Mesothelial cell of epicardium (in vitro differentiated cells): Measurements from ENCODE around the gene ST3GAL3. TPM values are rescaled to one million over a fixed set of nuclear protein-coding genes. Genes with fewer than 3 reads are reported as not detected.
A peak's percentile ranks its signal among the peaks of the same experiment; 100 is the strongest.

Experiments used
- DNase-seq, 2 experiments: peaks; one replicate each; pipeline ENCODE4 v3.0.0; 2021; ENCODE audit warnings: low spot score in 2 of 2; ENCODE audit not compliant: unreplicated experiment in 2 of 2
- H3K27ac Mint-ChIP-seq: 2 replicates; pipeline ENCODE4 v1.8.0; 2021; ENCODE audit warnings: mixed read lengths
- H3K27me3 Mint-ChIP-seq: 2 replicates; pipeline ENCODE4 v1.8.0; 2021; ENCODE audit warnings: low read depth, mixed read lengths
- H3K36me3 Mint-ChIP-seq: 2 replicates; pipeline ENCODE4 v1.8.0; 2021; ENCODE audit warnings: mixed read lengths
- H3K4me1 Mint-ChIP-seq: 2 replicates; pipeline ENCODE4 v1.8.0; 2021; ENCODE audit warnings: mixed read lengths
- H3K4me3 Mint-ChIP-seq: 2 replicates; pipeline ENCODE4 v1.8.0; 2021; ENCODE audit warnings: mild to moderate bottlenecking, moderate library complexity, mixed read lengths
- H3K9me3 Mint-ChIP-seq: 2 replicates; pipeline ENCODE4 v1.8.0; 2021; ENCODE audit warnings: mixed read lengths
- CTCF ChIP-seq: fragments of 200-600 bp; sonication (generic); IDR thresholded peaks from one replicate; pipeline ENCODE4 v1.5.0; 2021; ENCODE audit warnings: antibody characterized with exemption; ENCODE audit not compliant: unreplicated experiment
- total RNA-seq: library from RNA; stranded (reverse); gene quantifications from 3 replicates; pipeline ENCODE4 v1.2.1, GENCODE V29; 2021

ST3GAL3 gene
- total RNA-seq, 1 donor from 2014 or later, result 31.0 TPM

GRCh38 chr1:43938383-43938782 lies 231.0 kb downstream of the ST3GAL3 start:
- H3K36me3 Mint-ChIP-seq, result no peaks in the 10 kb centered on the region
- no peak for TF ChIP-seq CTCF
- peaks cover 44% of the 10 kb centered on the region for H3K27me3 Mint-ChIP-seq
- peaks cover 6% of the 10 kb centered on the region for H3K4me1 Mint-ChIP-seq
- no peak overlapping the region for H3K4me3 Mint-ChIP-seq
- H3K9me3 Mint-ChIP-seq, result no peaks in the 10 kb centered on the region
- H3K27ac Mint-ChIP-seq, result no peak overlapping the region
- no peak for DNase-seq

GRCh38 chr1:43938892-43939587 lies 231.7 kb downstream of the ST3GAL3 start:
- no peaks in the 10 kb centered on the region for H3K9me3 Mint-ChIP-seq
- no peak overlapping the region for H3K4me3 Mint-ChIP-seq
- no peak for DNase-seq
- no peaks in the 10 kb centered on the region for H3K36me3 Mint-ChIP-seq
- H3K27ac Mint-ChIP-seq, result no peak overlapping the region
- peaks cover 3% of the 10 kb centered on the region for H3K4me1 Mint-ChIP-seq
- no peak for TF ChIP-seq CTCF
- H3K27me3 Mint-ChIP-seq, result peaks cover 41% of the 10 kb centered on the region

- DNase-seq, result no peak
- TF ChIP-seq CTCF, result no peak
- H3K4me3 Mint-ChIP-seq, result no peak overlapping the region
- peaks cover 11% of the 10 kb centered on the region for H3K4me1 Mint-ChIP-seq
- peaks cover 25% of the 10 kb centered on the region for H3K27me3 Mint-ChIP-seq
- H3K9me3 Mint-ChIP-seq, result no peaks in the 10 kb centered on the region
- H3K27ac Mint-ChIP-seq, result no peak overlapping the region
- no peaks in the 10 kb centered on the region for H3K36me3 Mint-ChIP-seq
Measured at GRCh38 chr1:43942411-43942810, 235.1 kb downstream of the ST3GAL3 start.

- TF ChIP-seq CTCF, result no peak
- H3K27me3 Mint-ChIP-seq, result peaks cover 4% of the 10 kb centered on the region
- no peaks in the 10 kb centered on the region for H3K36me3 Mint-ChIP-seq
- DNase-seq, result no peak
- H3K9me3 Mint-ChIP-seq, result no peaks in the 10 kb centered on the region
- peaks cover 24% of the 10 kb centered on the region for H3K4me1 Mint-ChIP-seq
- H3K27ac Mint-ChIP-seq, result no peak overlapping the region
- no peak overlapping the region for H3K4me3 Mint-ChIP-seq
Measured at GRCh38 chr1:43944860-43945259, 237.5 kb downstream of the ST3GAL3 start.

GRCh38 chr1:43945674-43946235 lies 238.4 kb downstream of the ST3GAL3 start:
- no peak for TF ChIP-seq CTCF
- H3K9me3 Mint-ChIP-seq, result no peaks in the 10 kb centered on the region
- no peak for DNase-seq
- no peaks in the 10 kb centered on the region for H3K27me3 Mint-ChIP-seq
- peak overlapping the region; percentile 95 for H3K27ac Mint-ChIP-seq
- peak overlapping the region; percentile 87 for H3K4me3 Mint-ChIP-seq
- peaks cover 5% of the 10 kb centered on the region for H3K36me3 Mint-ChIP-seq
- H3K4me1 Mint-ChIP-seq, result peaks cover 24% of the 10 kb centered on the region
